Psoas muscle (tissue), 8 donors: Measurements from ENCODE around the gene TOPBP1. TPM values are rescaled to one million over a fixed set of nuclear protein-coding genes. Genes with fewer than 3 reads are reported as not detected.
A peak's percentile ranks its signal among the peaks of the same experiment; 100 is the strongest.

Source experiments
- ATAC-seq, 4 donors: fragments of 200-7000 bp; cut with Tn5 transposase; one replicate each; pipeline ENCODE4 v1.9.1; 2020; ENCODE audit warnings: moderate library complexity in 3 of 4, mild to moderate bottlenecking in 2 of 4
- DNase-seq, 2 donors: peaks; one replicate each; pipeline ENCODE4 v3.0.0-alpha.2; 2020
- H3K27ac ChIP-seq: fragments of 200-600 bp; one replicate; pipeline ENCODE4 v1.8.0; 2022
- H3K27me3 ChIP-seq, 3 donors: fragments of 200-600 bp in 1 of 3; one replicate each; pipeline versions ENCODE4 v1.6.1 to v1.8.0; 2013 to 2022; ENCODE audit warnings: low read length in 2 of 3, mild to moderate bottlenecking in 2 of 3, moderate library complexity in 1 of 3; ENCODE audit not compliant: insufficient read depth in 3 of 3
- H3K36me3 ChIP-seq, 2 donors: fragments of 200-600 bp in 1 of 2; one replicate each; pipeline versions ENCODE4 v1.6.1 to v1.8.0; 2013 to 2022; ENCODE audit warnings: low read depth in 1 of 2, mild to moderate bottlenecking in 1 of 2, moderate library complexity in 1 of 2; ENCODE audit not compliant: insufficient read depth in 1 of 2
- H3K4me1 ChIP-seq: fragments of 200-600 bp; one replicate; pipeline ENCODE4 v1.8.0; 2022
- H3K4me3 ChIP-seq: fragments of 200-600 bp; one replicate; pipeline ENCODE4 v1.8.0; 2022; ENCODE audit warnings: mild to moderate bottlenecking
- H3K9me3 ChIP-seq: fragments of 200-600 bp; one replicate; pipeline ENCODE4 v1.8.0; 2022
- CTCF ChIP-seq: fragments of 200-600 bp; IDR thresholded peaks from one replicate; pipeline ENCODE4 v1.8.0; 2022; ENCODE audit warnings: antibody characterized with exemption
- WGBS, 3 donors: extraction: QIAGEN DNeasy Blood & Tissue Kit; methylation state at CpG; one replicate each; pipeline versions ENCODE4 v1.1.6 to v1.1.7; 2013; 5-methylcytosine and 5-hydroxymethylcytosine counted together
- intact Hi-C, 2 donors: fragments of 100-400 bp; cut with DNase I; formaldehyde crosslinking; loops; one replicate each; pipeline versions ENCODE4 v1.11.0 to v1.14.2; 2022
- polyA plus RNA-seq, 3 donors: library from polyadenylated mRNA; stranded (reverse); fragments of 200-250 nt; gene quantifications; one replicate each; pipeline ENCODE4 v1.2.3, GENCODE V29; 2013
- total RNA-seq, 4 donors: library from RNA; stranded (reverse); fragmentation: NEBNext Ultra II Directional in 2 of 4; extraction: Animal tissue kit (Norgen Biotek cat#: 25700) in 2 of 4; gene quantifications; one replicate each; pipeline versions ENCODE4 v1.2.1 to v1.2.4, GENCODE V29; 2021 to 2023
- donor health status: healthy with polysubstance abuse.
- donor health status: DM: no; HTN: no; CAD: no; lungs with moderate emphysema.
- donor health status: Bipolar disorder and iron deficiency.
- donor health status: healthy.
- donor health status: DM: yes; HTN: yes; CAD: no.
- donor health status: DM: no; HTN: no; CAD: no.
- donor health status: DM: no; HTN: no; CAD: no.
- donor health status: DM: yes; HTN: yes; CAD: no.

Gene TOPBP1
- total and polyA plus RNA-seq, 7 donors, result 5.7 to 10.5 (median 7.4) TPM

GRCh38 chr3:133662278-133662651 lies 524 bp upstream of the TOPBP1 start:
- ATAC-seq, result peak; percentile 46 to 69 (median 62)
- 1 to 8% (median 5%) methylated on average over 7 of the region's 7 CpGs for WGBS, 3 donors

DNA sequence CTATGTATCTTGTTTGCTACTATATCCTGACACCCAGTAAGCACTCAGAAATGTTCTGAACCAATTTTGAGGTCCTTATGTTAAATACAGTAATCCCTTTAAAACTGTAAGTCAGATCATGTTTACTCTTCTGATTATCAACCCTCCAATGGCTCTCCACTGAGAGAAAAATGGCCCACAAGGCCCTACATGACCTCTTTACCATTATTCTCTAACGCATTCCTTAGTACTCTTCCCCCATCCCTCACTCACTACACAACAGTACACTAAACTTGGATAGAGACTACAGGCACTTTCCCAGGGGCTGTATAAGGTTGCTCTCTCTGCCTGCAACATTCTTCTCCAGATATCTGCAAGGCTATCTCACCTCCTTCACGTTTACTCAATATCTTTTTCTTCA lies 1.9 kb downstream of the TOPBP1 start:
- peaks cover 12% of the 10 kb centered on the region for H3K4me1 ChIP-seq
- ATAC-seq (no peak), DNase-seq (no peak)
- no peaks in the 10 kb centered on the region for H3K9me3 ChIP-seq
- WGBS, 3 donors, result 76 to 83% (median 78%) methylated on average over 2 of the region's 2 CpGs
- peaks cover 0 to 45% of the 10 kb centered on the region in 2 donors for H3K36me3 ChIP-seq
- no peak overlapping the region for H3K27ac ChIP-seq
- no peak for TF ChIP-seq CTCF
- H3K27me3 ChIP-seq, result no peaks in the 10 kb centered on the region
- H3K4me3 ChIP-seq, result no peak overlapping the region
- intact Hi-C loops, result loop anchor here (5.0 to 10.0 kb wide), 5 partner anchors 135 to 955 kb away; partner anchors contain the start of gene SRPRB (in 1 of the 2)

More at GRCh38 chr3:133662278-133662651, 524 bp upstream of the TOPBP1 start:
- Histone ChIP-seq H3K27ac (peak overlapping the region; percentile 86), H3K36me3 (peaks cover 0 to 20% of the 10 kb centered on the region in 2 donors), H3K4me3 (peak overlapping the region; percentile 85), H3K27me3 (no peaks in the 10 kb centered on the region), H3K9me3 (no peaks in the 10 kb centered on the region), H3K4me1 (peaks cover 12% of the 10 kb centered on the region)
- TF ChIP-seq CTCF, result no peak
- intact Hi-C loops, result loop anchor here (5.0 to 10.0 kb wide), 4 partner anchors 133 to 270 kb away; partner anchors contain the start of gene SRPRB (in 1 of the 2)
- no peak for DNase-seq

DNA sequence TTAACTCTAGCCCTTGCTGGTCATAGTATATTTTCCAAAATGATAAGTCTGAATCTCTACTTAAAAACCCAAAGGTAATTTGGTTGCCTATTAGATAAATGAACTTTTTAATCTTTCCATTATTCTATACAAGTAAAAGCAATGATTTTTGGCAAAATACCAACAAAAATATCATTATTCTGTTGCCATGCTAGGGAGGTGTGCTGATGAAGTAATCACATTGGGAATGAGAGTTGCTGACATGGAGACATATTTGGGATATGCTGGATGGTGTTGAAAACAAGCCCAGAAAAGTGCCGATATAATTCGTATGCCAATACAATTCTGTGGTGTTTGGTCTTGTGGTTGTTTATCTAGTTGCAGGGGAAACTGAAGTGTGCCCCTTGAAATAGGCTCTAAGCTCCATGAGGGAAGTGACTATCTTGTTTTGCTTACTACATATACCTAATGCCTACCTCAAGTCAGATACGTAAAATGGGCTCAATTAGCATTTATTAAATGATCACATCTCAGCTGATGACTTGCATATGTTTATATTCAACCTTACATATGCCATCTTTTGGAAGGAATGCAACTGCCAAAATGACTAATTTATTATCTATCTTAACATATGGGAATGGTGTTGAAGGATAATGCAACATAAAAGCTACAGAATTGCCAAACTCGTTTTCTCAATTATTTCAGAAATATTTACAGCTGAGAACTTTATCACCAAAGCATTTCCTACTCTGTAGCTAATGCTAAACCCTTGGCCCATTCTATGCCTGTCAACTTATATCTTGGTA lies 5.8 kb downstream of the TOPBP1 start:
- no peak overlapping the region for H3K27ac ChIP-seq
- H3K36me3 ChIP-seq, result peaks cover 0 to 82% of the 10 kb centered on the region in 2 donors
- WGBS, 3 donors, result 91 to 94% (median 92%) methylated on average over 4 of the region's 4 CpGs
- H3K27me3 ChIP-seq, result no peaks in the 10 kb centered on the region
- DNase-seq (no peak), ATAC-seq (no peak)
- peaks cover 5% of the 10 kb centered on the region for H3K4me1 ChIP-seq
- no peak overlapping the region for H3K4me3 ChIP-seq
- no peaks in the 10 kb centered on the region for H3K9me3 ChIP-seq
- intact Hi-C loops, result loop anchor here in 1 of 2 donors (10.0 kb wide), 1 partner anchor 951 kb away; no protein-coding TSS in a partner anchor
- TF ChIP-seq CTCF, result no peak

DNA sequence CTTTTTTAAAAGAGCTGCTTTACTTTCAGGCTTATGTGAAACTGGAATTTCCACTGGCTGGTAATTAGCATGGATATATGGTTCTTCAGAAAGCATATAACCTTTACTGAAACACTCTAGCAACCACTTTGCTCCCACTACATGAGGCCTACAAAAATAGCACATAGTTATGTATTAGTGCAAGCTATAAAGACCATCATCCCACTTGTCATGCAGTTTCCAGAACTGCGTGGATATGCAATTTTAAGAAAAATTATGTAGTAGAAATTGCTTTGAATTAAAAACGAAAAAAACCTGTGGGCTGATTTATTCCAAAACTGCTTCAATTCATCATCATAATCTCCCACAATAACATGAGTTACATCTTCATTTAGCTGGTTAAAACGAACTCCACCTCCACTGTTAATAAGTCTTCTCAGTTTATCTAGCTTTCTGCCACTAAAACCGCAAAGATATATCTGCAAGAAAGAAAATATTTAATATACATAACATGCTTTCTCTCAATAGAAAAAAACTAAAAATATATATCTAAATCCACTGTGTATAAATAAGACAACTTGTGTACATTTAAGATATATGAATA lies 12.2 kb downstream of the TOPBP1 start:
- 91 to 94% (median 92%) methylated on average over 4 of the region's 4 CpGs for WGBS, 3 donors
- no peaks in the 10 kb centered on the region for H3K27me3 ChIP-seq
- no peak overlapping the region for H3K4me3 ChIP-seq
- H3K9me3 ChIP-seq, result no peaks in the 10 kb centered on the region
- ATAC-seq, result no peak
- no peak overlapping the region for H3K27ac ChIP-seq
- DNase-seq, result no peak
- intact Hi-C loops, result loop anchor here in 1 of 2 donors (10.0 kb wide), 1 partner anchor 945 kb away; no protein-coding TSS in a partner anchor
- no peak for TF ChIP-seq CTCF
- peaks cover 3 to 91% of the 10 kb centered on the region in 2 donors for H3K36me3 ChIP-seq
- no peaks in the 10 kb centered on the region for H3K4me1 ChIP-seq
